Left ventricle myocardium superior (tissue), 1 donor: ENCODE data around the gene GLRX. TPM values are rescaled to one million over a fixed set of nuclear protein-coding genes. Genes with fewer than 3 reads are reported as not detected.

Experiments used
- ATAC-seq: fragments of 200-7000 bp; cut with Tn5 transposase; one replicate; pipeline ENCODE4 v1.9.1; 2020; ENCODE audit warnings: mild to moderate bottlenecking, moderate library complexity
- DNase-seq: peaks from one replicate; pipeline ENCODE4 v3.0.0-alpha.2; 2020
- intact Hi-C: fragments of 100-400 bp; cut with micrococcal nuclease; formaldehyde crosslinking; loops from one replicate; pipeline ENCODE4 v1.11.0; 2022
- total RNA-seq: library from RNA; stranded (reverse); fragmentation: NEBNext Ultra II Directional; extraction: Animal tissue kit (Norgen Biotek cat#: 25700); gene quantifications from one replicate; pipeline ENCODE4 v1.2.1, GENCODE V29; 2021
- donor health status: DM: no; HTN: yes; CAD: no; lungs with severe emphysema.

Gene GLRX
- total RNA-seq, 1 donor from 2014 or later: 106 TPM

DNA sequence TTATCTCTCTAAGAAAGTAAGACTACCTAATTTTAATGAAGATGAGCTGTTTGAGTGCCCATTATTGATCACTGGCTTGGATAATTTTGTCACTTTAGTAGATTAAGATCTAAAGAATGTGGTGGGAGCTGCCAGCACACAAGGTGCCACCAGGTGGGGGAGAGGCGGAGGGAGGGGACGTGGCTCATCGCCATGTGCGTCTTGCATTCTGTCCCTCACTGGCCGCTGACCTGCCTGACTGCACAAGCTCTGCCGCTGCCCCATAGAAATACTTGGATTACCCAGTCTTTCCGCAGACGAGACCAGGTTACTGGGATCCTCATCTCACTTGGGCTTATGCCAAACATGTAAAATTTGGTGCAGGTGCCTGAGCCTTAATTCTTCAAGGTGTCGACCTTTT lies 53.8 kb downstream of the GLRX start:
- ATAC-seq (no peak), DNase-seq (no peak)
- intact Hi-C loops: loop anchor here (10.0 kb wide), 1 partner anchor 124 kb away; the partner anchor contains the start of gene RFESD

DNA sequence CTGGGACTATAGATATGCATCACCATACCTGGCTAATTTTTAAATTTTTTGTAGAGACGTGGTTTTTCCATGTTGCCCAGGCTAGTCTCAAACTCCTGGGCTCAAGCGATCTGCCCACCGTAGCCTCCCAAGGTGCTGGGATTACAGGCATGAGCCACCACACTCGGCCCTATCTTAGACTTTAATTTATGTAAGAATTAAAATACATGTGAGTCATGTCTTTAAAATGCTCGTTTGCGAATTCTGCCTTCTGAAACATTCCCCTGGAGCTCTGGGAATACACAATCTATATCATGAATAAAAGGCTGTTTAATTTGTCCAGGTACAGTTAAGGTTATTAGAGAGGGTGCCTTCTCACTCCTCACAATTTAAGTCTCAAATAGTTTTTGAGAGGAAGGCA lies 58.6 kb downstream of the GLRX start:
- ATAC-seq (no peak), DNase-seq (no peak)
- intact Hi-C loops: loop anchor here (10.0 kb wide), 1 partner anchor 119 kb away; the partner anchor contains the start of gene RFESD

Other genes with a start within 250 kb of the GLRX start
- gene GPR150, start 202.6 kb downstream of the GLRX start, total RNA-seq: not detected
- 6.0 TPM for gene RFESD, start 175.9 kb downstream of the GLRX start, total RNA-seq
- not detected for gene SPATA9, start 139.7 kb downstream of the GLRX start, total RNA-seq
- gene RHOBTB3, start 91.4 kb downstream of the GLRX start, total RNA-seq: 90.0 TPM
- gene ELL2, start 139.1 kb upstream of the GLRX start, total RNA-seq: 23.4 TPM